ENCODE data around the gene DNAH17. TPM values are rescaled to one million over a fixed set of nuclear protein-coding genes. Genes with fewer than 3 reads are reported as not detected.

DNAH17 gene
- polyA plus RNA-seq, 1 of the 3 experiments (the other 2 are of a cell fraction): not detected

DNA sequence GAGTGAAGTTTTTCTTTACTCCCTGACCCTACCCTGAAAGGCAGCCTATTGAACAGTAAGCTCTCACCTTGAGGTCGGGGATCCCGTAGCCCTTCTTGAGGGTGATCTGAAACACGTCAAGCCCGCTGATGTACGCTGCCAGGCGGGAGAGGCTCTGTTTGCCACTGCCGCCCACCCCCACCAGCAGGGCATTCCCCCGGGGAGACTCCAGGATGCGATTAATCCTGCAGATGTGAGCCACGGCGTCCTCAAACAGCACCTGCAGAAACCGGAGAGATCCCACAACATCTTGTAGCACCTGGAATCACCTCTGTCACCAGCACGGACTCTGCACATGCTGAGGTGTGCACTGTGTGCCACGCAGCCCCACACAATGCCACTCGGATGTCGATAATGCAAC is 102.0 kb downstream of the DNAH17 start (continued):
- TF ChIP-seq CTCF (IDR thresholded peaks at IDR 0.05) (no peak), TEAD4 (IDR thresholded peaks at IDR 0.05; ENCODE audit: borderline replicate concordance, insufficient read depth) (no peak), EP300 (IDR thresholded peaks at IDR 0.05; ENCODE audit: borderline replicate concordance in 1 of 2, low read depth in 1 of 2, low read length in 1 of 2) (no peak), TCF12 (IDR thresholded peaks at IDR 0.05) (no peak), FOSL2 (IDR thresholded peaks at IDR 0.05; ENCODE audit: borderline replicate concordance, low read depth) (no peak), SIN3A (IDR thresholded peaks at IDR 0.05; ENCODE audit: borderline replicate concordance, low read depth, low read length) (no peak)
- TF ChIP-seq, protein P1, sequence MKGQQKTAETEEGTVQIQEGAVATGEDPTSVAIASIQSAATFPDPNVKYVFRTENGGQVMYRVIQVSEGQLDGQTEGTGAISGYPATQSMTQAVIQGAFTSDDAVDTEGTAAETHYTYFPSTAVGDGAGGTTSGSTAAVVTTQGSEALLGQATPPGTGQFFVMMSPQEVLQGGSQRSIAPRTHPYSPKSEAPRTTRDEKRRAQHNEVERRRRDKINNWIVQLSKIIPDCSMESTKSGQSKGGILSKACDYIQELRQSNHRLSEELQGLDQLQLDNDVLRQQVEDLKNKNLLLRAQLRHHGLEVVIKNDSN (IDR thresholded peaks at IDR 0.05; ENCODE audit: borderline replicate concordance, low read depth): no peak
- TF ChIP-seq, protein P2, sequence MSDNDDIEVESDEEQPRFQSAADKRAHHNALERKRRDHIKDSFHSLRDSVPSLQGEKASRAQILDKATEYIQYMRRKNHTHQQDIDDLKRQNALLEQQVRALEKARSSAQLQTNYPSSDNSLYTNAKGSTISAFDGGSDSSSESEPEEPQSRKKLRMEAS (IDR thresholded peaks at IDR 0.05; ENCODE audit: low read depth): no peak
- TF ChIP-seq, protein P3, sequence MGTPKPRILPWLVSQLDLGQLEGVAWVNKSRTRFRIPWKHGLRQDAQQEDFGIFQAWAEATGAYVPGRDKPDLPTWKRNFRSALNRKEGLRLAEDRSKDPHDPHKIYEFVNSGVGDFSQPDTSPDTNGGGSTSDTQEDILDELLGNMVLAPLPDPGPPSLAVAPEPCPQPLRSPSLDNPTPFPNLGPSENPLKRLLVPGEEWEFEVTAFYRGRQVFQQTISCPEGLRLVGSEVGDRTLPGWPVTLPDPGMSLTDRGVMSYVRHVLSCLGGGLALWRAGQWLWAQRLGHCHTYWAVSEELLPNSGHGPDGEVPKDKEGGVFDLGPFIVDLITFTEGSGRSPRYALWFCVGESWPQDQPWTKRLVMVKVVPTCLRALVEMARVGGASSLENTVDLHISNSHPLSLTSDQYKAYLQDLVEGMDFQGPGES (IDR thresholded peaks at IDR 0.05; ENCODE audit: low read depth, low read length): no peak

GRCh38 chr17:78474614-78475146 is 102.5 kb downstream of the DNAH17 start:
- ChIA-PET POLR2A (no interaction called here), CTCF (no interaction called here)
- Histone ChIP-seq H3K9me3 (no peaks in the 10 kb centered on the region), H4K20me1 (ENCODE audit: insufficient read depth) (no peaks in the 10 kb centered on the region), H3K4me2 (no peak overlapping the region), H3K4me3 (ENCODE audit: low read depth in 2 of 2, low read length in 1 of 2) (no peak overlapping the region), H2AFZ (ENCODE audit: low read depth) (no peak overlapping the region), H3K79me2 (ENCODE audit: insufficient read depth) (no peaks in the 10 kb centered on the region), H3K9me2 (no peaks in the 10 kb centered on the region), H3K9ac (no peak overlapping the region), H3K36me3 (replicated peaks in 1 of 2; ENCODE audit: control insufficient read depth in 1 of 2, insufficient read depth in 2 of 2, low read length in 1 of 2) (no peaks in the 10 kb centered on the region), H3K4me1 (ENCODE audit: control insufficient read depth in 1 of 2, insufficient read depth in 2 of 2, low read depth in 1 of 2, low read length in 1 of 2) (no peaks in the 10 kb centered on the region), H3K27me3 (ENCODE audit: insufficient read depth) (peaks cover 19% of the 10 kb centered on the region; the same call in 1 of the 2 replicates), H3F3A (replicated peaks; ENCODE audit: insufficient read depth) (no peaks in the 10 kb centered on the region), H3K27ac (ENCODE audit: low read depth in 2 of 2, low read length in 1 of 2) (no peak overlapping the region)
- 82% methylated on average over 18 of the region's 18 CpGs for WGBS (ENCODE audit: low lambda C conversion rate)
- no peak for DNase-seq
- TF ChIP-seq POLR2AphosphoS5 (IDR thresholded peaks at IDR 0.05; ENCODE audit: low read depth, low read length): no peak
- no peak for TF ChIP-seq NFIC (IDR thresholded peaks at IDR 0.05; ENCODE audit: borderline replicate concordance)
- no peak for TF ChIP-seq CHD2 (IDR thresholded peaks at IDR 0.05; ENCODE audit: low read length, partially characterized antibody)
- TF ChIP-seq, protein P1 (IDR thresholded peaks at IDR 0.05; ENCODE audit: borderline replicate concordance, low read depth): no peak
- no peak for TF ChIP-seq FOXJ3 (CRISPR knock-in tag; IDR thresholded peaks at IDR 0.05)
- TF ChIP-seq JUND (IDR thresholded peaks at IDR 0.05): no peak
- TF ChIP-seq CTCF (IDR thresholded peaks at IDR 0.05): no peak
- no peak for TF ChIP-seq USF2 (IDR thresholded peaks at IDR 0.05; ENCODE audit: borderline replicate concordance, low read depth, low read length)
- no peak for TF ChIP-seq EZH2phosphoT487 (IDR thresholded peaks at IDR 0.05; ENCODE audit: borderline replicate concordance, low read depth)
- no peak for TF ChIP-seq MEF2A (IDR thresholded peaks at IDR 0.05; ENCODE audit: borderline replicate concordance, low read depth)
- no peak for TF ChIP-seq TCF12 (IDR thresholded peaks at IDR 0.05)
- no peak for TF ChIP-seq ZBTB33 (IDR thresholded peaks at IDR 0.05; ENCODE audit: borderline replicate concordance, low read depth)
- TF ChIP-seq, protein P3 (IDR thresholded peaks at IDR 0.05; ENCODE audit: low read depth, low read length): no peak

All from SK-N-SH (cell line).